Measurements from ENCODE around the gene LRRC58.
A peak's percentile ranks its signal among the peaks of the same experiment; 100 is the strongest.

LRRC58 gene

GRCh38 chr3:120348065-120348990 is 826 bp downstream of the LRRC58 start:
- CTCF ChIA-PET = interaction anchor here (0.7 to 2.1 kb wide), 7 partner anchors 8 to 446 kb away, joined by 3 to 6 read pairs (median 5); no protein-coding TSS in a partner anchor
- TF ChIP-seq, protein P1, sequence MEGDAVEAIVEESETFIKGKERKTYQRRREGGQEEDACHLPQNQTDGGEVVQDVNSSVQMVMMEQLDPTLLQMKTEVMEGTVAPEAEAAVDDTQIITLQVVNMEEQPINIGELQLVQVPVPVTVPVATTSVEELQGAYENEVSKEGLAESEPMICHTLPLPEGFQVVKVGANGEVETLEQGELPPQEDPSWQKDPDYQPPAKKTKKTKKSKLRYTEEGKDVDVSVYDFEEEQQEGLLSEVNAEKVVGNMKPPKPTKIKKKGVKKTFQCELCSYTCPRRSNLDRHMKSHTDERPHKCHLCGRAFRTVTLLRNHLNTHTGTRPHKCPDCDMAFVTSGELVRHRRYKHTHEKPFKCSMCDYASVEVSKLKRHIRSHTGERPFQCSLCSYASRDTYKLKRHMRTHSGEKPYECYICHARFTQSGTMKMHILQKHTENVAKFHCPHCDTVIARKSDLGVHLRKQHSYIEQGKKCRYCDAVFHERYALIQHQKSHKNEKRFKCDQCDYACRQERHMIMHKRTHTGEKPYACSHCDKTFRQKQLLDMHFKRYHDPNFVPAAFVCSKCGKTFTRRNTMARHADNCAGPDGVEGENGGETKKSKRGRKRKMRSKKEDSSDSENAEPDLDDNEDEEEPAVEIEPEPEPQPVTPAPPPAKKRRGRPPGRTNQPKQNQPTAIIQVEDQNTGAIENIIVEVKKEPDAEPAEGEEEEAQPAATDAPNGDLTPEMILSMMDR (IDR thresholded peaks at IDR 0.05; ENCODE audit: insufficient read depth, low read length, missing control alignments) = no peak
- POLR2A ChIA-PET = interaction anchor here (0.9 to 1.3 kb wide), 4 partner anchors 16 to 211 kb away, joined by 3 to 8 read pairs (median 4); no protein-coding TSS in a partner anchor
- DNase-seq (ENCODE audit: low read depth, low spot score) = no peak
- H3K4me3 ChIP-seq (ENCODE audit: low read depth, low read length) = peak overlapping the region; percentile 89

GRCh38 chr3:120344349-120344748 is 4.8 kb downstream of the LRRC58 start:
- DNase-seq (ENCODE audit: low read depth, low spot score) = no peak
- ChIA-PET CTCF (interaction anchor here (2.0 kb wide), 1 partner anchor 72 kb away, joined by 5 read pairs; no protein-coding TSS in a partner anchor), POLR2A (no interaction called here)
- TF ChIP-seq, protein P1 (IDR thresholded peaks at IDR 0.05; ENCODE audit: insufficient read depth, low read length, missing control alignments) = no peak
- H3K4me3 ChIP-seq (ENCODE audit: low read depth, low read length) = no peak overlapping the region

GRCh38 chr3:120341658-120342346 is 7.4 kb downstream of the LRRC58 start:
- no peak for DNase-seq (ENCODE audit: low read depth, low spot score)
- ChIA-PET CTCF (no interaction called here), POLR2A (no interaction called here)
- H3K4me3 ChIP-seq (ENCODE audit: low read depth, low read length) = no peak overlapping the region
- TF ChIP-seq, protein P1 (IDR thresholded peaks at IDR 0.05; ENCODE audit: insufficient read depth, low read length, missing control alignments) = no peak

- POLR2A ChIA-PET = no interaction called here
- DNase-seq (ENCODE audit: low read depth, low spot score) = no peak
- TF ChIP-seq, protein P1 (IDR thresholded peaks at IDR 0.05; ENCODE audit: insufficient read depth, low read length, missing control alignments) = no peak
- no peak overlapping the region for H3K4me3 ChIP-seq (ENCODE audit: low read depth, low read length)
- CTCF ChIA-PET = interaction anchor here (1.2 kb wide), 1 partner anchor 10 kb away, joined by 5 read pairs; the partner anchor contains the start of gene LRRC58
Measured at GRCh38 chr3:120339362-120339761, 9.8 kb downstream of the LRRC58 start.

GRCh38 chr3:120338517-120338916 is 10.6 kb downstream of the LRRC58 start:
- no peak overlapping the region for H3K4me3 ChIP-seq (ENCODE audit: low read depth, low read length)
- DNase-seq (ENCODE audit: low read depth, low spot score) = no peak
- ChIA-PET POLR2A (no interaction called here), CTCF (interaction anchor here (1.4 kb wide), 1 partner anchor 10 kb away, joined by 4 read pairs; the partner anchor contains the start of gene LRRC58)
- TF ChIP-seq, protein P1 (IDR thresholded peaks at IDR 0.05; ENCODE audit: insufficient read depth, low read length, missing control alignments) = no peak

GRCh38 chr3:120332646-120333045 is 16.5 kb downstream of the LRRC58 start:
- H3K4me3 ChIP-seq (ENCODE audit: low read depth, low read length) = no peak overlapping the region
- TF ChIP-seq, protein P1 (IDR thresholded peaks at IDR 0.05; ENCODE audit: insufficient read depth, low read length, missing control alignments) = no peak
- DNase-seq (ENCODE audit: low read depth, low spot score) = no peak
- ChIA-PET CTCF (interaction anchor here (2.5 kb wide), 1 partner anchor 14 kb away, joined by 6 read pairs; no protein-coding TSS in a partner anchor), POLR2A (no interaction called here)

Measured in AG04449 (cell line).